Stimulated activated CD4-positive, alpha-beta T cell treated with anti-CD3 and anti-CD28 coated beads, Interleukin-4, amount 100 ng/mL, for 4 hours (primary cell): Measurements from ENCODE around the gene HECW1.

ENCODE experiments used
- DNase-seq, 2 experiments: peaks; one replicate each; pipeline ENCODE4 v3.0.0-alpha.2; 2020

Gene HECW1

DNA sequence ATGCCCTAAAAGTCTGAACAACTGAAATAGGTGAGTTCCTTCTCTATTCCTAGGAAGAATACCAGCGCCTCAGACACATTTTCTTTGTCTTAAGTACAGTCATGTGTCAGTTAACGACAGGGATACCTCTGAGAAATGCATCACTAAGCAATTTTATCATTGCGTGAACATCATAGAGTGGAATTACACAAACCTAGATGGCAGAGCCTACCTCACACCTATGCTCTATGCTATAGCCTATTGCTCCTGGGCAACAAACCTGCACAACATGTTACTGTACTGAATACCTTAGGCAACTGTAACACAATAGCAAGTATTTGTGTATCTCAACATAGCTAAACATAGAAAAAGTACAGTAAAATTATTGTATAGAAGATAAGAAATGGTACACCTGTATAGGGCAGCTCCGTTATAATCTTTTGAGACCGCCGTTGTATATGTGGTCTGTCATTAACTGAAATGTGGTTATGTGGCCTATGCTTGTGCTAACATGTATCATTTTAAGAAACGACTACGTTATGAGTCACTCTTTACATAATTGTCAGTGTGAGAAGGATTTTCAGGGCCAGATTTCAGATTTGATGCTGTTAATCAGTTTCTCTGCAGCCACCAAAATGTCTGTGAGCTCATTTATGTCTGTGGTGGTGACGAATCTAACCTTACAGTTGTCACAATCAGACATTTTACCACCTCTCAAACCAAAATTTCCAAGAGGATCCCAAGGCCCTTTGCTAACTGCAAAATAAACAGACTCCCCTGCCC, 404.3 kb downstream of the HECW1 start:
- DNase-seq: no peak

GRCh38 chr7:43517464-43517863, 405.0 kb downstream of the HECW1 start:
- no peak for DNase-seq

DNA sequence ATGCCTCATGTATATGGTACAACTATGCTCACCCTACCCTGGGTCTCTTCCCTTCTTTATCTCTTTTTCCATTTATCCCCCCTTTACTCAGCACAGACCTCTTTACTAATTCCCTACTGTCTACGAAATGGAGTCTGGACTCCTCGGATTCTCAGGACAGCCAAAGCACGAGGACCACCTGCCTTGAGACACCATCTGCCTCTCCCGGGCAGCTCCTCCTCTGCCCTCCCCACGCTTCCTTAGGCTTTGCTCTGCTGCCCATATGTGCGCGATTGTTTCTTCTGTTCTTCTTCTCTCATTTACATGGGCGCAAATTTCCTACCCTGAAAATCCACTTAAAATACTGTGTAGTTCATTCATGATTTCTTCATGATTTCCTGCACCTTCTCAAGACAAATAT, 407.8 kb downstream of the HECW1 start:
- no peak for DNase-seq

DNA sequence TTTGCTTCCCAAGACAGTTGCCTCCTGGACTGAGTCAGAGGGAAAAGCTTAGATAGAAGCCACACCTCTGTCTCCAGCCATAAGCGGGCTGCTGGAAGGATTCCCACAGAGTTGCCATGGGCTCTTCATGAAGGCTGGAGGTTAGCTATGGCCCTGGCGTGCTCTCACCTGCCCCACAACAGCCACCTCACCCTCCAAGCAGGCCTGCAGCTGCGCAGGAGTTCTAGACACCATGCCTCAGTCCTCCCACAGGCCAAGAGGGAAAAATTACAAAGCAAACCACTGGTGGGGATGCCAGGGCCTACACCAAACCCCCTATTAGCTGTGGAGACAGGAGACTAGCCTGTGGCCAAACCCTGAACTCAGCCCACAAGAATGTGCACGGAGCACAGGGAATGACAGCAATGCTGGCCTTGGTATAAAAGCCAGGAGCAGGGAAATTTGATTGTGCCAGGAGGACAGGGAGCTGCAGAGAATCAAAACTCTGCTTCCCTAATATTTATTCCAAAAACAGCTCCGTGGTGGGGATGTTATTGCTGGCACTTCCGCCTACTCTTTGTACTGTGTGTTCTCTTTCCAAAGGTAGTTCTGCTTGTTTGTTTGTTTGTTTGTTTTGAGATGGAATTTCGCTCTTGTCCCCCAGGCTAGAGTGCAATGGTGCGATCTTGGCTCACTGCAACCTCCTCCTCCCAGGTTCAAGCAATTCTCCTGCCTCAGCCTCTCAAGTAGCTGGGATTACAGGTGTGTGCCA, 410.1 kb downstream of the HECW1 start:
- DNase-seq: no peak

GRCh38 chr7:43528576-43529354, 416.3 kb downstream of the HECW1 start:
- DNase-seq: no peak

DNA sequence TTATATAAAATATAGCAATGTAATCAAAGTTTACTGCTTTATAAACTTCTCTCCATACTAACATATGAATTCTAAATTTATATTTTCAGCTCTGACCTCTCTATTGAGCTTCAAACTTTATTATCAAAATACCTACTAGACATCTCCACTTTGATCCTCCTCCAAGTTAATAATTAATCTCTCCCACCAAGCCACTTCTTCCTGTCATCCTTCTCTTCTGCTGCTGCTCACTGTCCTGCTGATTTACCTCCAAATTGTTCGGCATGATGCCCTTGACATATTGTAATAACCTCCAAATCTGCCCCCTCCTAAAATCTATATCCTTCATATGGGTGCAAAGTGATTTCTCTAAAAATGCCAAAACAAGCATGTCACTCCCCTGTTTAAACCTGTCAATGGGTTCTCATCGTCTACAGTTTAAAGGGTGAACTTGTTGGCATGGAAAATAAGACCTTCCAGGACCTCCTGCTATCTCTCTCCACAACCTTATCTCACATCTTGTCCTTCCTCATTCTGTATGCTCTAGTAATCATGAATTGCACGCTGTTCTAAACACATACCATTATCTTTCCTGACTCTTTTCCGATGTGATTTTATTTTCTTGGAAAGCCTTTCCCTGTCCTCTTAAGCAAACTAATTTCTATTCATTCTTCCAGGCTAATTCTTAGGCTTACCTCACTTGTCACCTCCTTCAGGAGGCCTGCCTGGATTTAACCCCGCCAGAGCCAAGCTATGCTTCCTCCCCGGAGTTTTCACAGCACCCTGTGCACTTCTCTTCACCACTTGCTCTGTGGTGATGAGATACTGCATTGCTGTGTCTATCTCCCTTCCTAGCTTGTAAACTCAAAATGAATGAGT, 418.3 kb downstream of the HECW1 start:
- no peak for DNase-seq

DNA sequence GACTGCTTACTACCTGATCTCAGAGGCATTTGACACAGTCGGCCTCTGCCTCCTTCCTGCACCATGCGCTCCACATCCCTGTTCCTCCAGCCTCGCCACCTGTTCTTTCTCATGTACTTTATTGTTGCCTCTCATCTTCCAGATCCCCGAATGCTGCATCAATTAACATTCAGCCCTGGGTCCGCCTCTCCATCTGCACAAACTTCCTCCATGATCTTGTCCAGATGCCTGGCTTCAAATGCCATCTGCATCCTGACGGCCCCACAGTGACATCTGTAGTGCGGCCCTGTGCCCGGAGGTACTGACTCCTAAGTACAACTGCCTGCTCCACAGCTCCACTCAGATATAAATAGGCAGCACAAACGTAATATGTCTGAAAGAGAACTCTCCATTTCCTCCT, 419.3 kb downstream of the HECW1 start:
- no peak for DNase-seq

- no peak for DNase-seq
Observed at GRCh38 chr7:43533801-43534479, 421.5 kb downstream of the HECW1 start.

GRCh38 chr7:43535031-43535451, 422.6 kb downstream of the HECW1 start:
- DNase-seq: no peak

DNA sequence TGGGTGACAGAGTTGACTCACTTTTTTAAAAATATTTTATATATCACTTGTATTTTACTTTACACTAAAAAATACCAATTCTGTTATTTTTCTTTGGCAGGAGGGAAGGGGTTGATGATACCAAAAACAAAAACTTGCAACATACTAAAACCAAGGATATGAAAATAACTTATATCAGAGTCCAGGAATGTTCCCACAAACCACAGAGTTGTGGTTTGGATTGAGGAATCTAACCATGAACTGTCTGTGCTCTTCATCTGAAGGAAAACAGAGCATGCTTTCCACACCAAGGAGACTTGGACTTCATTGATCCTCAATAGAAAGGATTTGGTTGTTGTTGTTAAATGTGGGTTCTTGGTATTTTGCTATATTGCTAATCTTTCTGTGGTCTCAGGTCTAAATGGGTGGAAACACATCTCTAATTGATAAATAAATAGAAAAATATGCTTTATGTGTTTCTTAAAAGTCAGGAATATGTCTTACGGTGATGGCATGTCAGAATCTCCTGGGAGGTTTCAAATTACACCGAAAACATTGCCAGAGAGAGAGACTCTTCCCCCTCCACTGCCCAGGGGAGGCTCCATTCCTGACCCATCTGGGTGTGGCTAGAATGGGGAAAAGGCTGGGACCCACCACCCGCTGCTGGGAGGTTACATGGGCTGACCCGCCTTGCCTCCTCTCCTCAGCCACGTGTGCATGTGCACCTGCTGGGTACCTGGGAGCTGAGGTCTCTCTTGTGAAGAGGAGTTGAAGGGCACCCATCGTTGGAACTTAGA, 423.6 kb downstream of the HECW1 start:
- no peak for DNase-seq

- no peak for DNase-seq
Observed at GRCh38 chr7:43536773-43537172, 424.3 kb downstream of the HECW1 start.

DNA sequence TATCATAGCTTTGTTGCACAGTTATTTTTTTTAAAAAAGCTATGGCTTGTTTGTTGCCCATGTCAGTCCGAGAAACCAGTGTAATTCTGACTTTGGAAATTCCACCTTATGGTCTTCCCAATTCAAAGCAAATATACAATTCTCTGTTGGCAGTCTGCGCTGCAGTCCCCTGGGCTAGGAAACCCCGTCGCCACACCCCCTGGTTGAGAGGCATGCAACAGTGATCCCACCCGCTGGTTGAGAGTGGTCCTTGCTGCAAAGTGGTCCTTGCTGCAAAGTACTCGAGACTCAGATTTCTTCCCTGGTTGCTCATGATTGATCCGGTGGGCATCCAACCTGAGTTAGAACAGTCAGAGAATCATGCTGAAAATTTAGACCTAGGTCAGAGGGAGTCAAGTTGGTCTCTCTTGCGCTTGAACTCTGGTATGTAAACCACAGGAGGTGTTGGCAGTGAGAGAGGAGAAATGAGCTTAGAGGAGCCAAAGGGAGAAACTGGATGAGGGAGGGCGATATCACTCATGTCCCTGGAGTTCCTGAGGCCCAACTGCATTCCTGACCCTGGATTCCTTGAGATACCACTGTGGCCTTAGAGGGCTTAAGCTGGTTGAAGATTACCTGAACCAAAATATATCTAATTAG, 425.4 kb downstream of the HECW1 start:
- DNase-seq: no peak

- no peak for DNase-seq
Observed at GRCh38 chr7:43538404-43538771, 425.9 kb downstream of the HECW1 start.

- no peak for DNase-seq
Observed at GRCh38 chr7:43540471-43540870, 428.0 kb downstream of the HECW1 start.

GRCh38 chr7:43542716-43543115, 430.3 kb downstream of the HECW1 start:
- no peak for DNase-seq

GRCh38 chr7:43546231-43546630, 433.8 kb downstream of the HECW1 start:
- DNase-seq: no peak

GRCh38 chr7:43550427-43550826, 438.0 kb downstream of the HECW1 start:
- DNase-seq: no peak

DNA sequence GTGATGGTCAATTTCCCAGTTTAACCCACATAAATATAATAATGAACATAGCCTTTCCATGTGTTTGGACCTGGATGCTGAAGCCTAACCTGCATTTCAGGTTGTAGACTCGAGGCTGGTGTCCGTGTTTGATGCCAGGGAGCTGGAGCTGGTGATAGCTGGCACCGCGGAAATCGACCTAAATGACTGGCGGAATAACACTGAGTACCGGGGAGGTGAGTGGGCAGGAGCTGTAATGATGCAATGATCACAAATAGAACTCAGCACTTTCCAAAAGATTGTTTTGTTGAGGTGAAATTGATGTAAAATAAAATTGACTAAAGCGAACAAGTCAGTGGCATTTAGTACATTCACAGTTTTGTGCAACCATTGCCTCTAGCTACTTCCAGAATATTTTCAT, 439.7 kb downstream of the HECW1 start:
- no peak for DNase-seq

GRCh38 chr7:43553999-43554398, 441.6 kb downstream of the HECW1 start:
- no peak for DNase-seq

- DNase-seq: no peak
Observed at GRCh38 chr7:43554423-43554822, 442.0 kb downstream of the HECW1 start.
